BLaER1 (cell line): Measurements from ENCODE around the gene HPN.
"Not testable (repeated sequence)": the region's sequence is repeated elsewhere in the genome, so short reads cannot be mapped to it uniquely, and the experiment has no call there.

Source experiments
- H3K27ac ChIP-seq: shearing (Covaris generic); formaldehyde crosslinking; 2 replicates; pipeline ENCODE4 v1.8.1; 2022
- H3K27me3 ChIP-seq: shearing (Covaris generic); formaldehyde crosslinking; 2 replicates; pipeline ENCODE4 v1.8.1; 2022
- H3K36me3 ChIP-seq: shearing (Covaris generic); formaldehyde crosslinking; 2 replicates; pipeline ENCODE4 v1.8.1; 2022
- H3K4me1 ChIP-seq: shearing (Covaris generic); formaldehyde crosslinking; 2 replicates; pipeline ENCODE4 v1.8.1; 2022
- H3K4me2 ChIP-seq: shearing (Covaris generic); formaldehyde crosslinking; 2 replicates; pipeline ENCODE4 v1.8.1; 2022
- H3K4me3 ChIP-seq: shearing (Covaris generic); formaldehyde crosslinking; 2 replicates; pipeline ENCODE4 v1.8.1; 2022
- H3K9ac ChIP-seq: shearing (Covaris generic); formaldehyde crosslinking; 2 replicates; pipeline ENCODE4 v1.8.1; 2022
- H3K9me3 ChIP-seq: shearing (Covaris generic); formaldehyde crosslinking; 2 replicates; pipeline ENCODE4 v1.8.1; 2022
- H4K20me1 ChIP-seq: shearing (Covaris generic); formaldehyde crosslinking; 2 replicates; pipeline ENCODE4 v1.8.1; 2022
- Cebpa-rat ChIP-seq: shearing (Covaris generic); IDR thresholded peaks from 2 replicates; pipeline ENCODE4 v1.8.1; 2022

HPN gene

DNA sequence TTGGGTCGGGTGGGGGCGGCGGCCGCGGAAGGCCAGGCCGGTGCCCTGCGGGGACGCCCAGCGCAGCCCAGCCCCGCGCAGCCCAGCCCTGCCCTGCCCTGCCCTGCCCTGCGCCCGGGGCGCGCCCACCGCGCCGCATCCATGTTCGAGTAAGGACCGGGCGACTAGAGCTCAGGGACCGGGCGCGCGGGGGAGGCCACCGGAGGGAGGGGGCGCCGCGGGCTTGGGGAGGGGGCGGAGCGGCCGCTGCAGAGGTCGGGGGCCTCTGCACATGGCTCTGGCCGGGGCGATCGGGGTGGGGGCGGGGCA, 41.2 kb upstream of the HPN start:
- peaks cover 47% of the 10 kb centered on the region for H4K20me1 ChIP-seq
- H3K4me1 ChIP-seq: peaks cover 79% of the 10 kb centered on the region
- peak overlapping the region; percentile 99 for H3K4me2 ChIP-seq
- peak overlapping the region; percentile 95 for H3K9ac ChIP-seq
- H3K36me3 ChIP-seq: peaks cover 34% of the 10 kb centered on the region
- no peaks in the 10 kb centered on the region for H3K27me3 ChIP-seq
- peak overlapping the region; percentile 93 for H3K4me3 ChIP-seq
- no peak for TF ChIP-seq Cebpa-rat
- peak overlapping the region; percentile 97 for H3K27ac ChIP-seq
- H3K9me3 ChIP-seq: peaks cover 8% of the 10 kb centered on the region

DNA sequence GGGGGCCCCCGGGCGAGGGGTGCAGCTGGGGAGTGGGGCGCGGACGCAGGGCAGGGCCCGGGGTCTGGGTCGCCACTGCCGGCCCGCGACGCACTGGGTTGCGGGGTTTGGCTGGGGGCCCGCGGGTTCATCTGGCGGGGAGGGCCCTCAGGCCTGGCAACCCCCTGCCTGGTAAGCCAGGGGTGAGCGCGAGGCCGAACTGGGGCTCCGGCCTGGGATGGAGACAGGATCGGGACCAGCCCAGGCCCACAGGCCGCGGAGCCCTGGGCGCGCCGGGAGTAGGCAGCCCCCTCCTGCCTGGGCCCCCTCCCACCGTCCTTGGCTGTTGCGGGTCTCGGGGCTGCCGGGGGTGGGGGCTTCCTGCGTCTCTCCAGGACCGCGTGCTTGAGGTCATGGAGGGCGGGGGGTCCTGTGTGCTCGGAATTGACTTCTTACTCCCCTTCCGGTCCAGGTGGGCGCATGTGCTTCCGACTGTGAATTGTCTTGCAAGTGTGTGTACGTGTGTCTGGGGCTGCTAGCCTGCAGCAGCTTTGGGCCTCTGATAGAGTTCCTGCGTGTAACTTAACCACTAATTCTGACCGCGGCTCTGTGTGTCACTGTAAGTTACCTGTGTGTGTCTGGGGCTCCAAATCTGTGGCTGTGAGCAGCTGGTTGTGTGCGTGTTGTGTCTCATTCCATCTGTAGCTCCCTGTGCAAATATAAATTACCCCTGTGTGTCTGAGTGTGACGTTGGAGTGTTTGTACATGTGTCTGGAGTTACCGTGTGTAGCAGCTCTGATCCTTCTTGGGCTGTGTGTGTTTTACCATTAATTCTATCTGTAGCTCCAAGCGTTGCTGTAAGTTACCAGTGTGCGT, 40.6 kb upstream of the HPN start:
- Histone ChIP-seq H3K27ac (peak overlapping the region; percentile 97), H3K27me3 (no peaks in the 10 kb centered on the region), H3K4me2 (peak overlapping the region; percentile 86), H3K36me3 (peaks cover 39% of the 10 kb centered on the region), H4K20me1 (peaks cover 53% of the 10 kb centered on the region), H3K9me3 (peaks cover 2% of the 10 kb centered on the region), H3K4me3 (peak overlapping the region; percentile 93), H3K9ac (peak overlapping the region; percentile 95), H3K4me1 (peaks cover 77% of the 10 kb centered on the region)
- TF ChIP-seq Cebpa-rat: no peak

DNA sequence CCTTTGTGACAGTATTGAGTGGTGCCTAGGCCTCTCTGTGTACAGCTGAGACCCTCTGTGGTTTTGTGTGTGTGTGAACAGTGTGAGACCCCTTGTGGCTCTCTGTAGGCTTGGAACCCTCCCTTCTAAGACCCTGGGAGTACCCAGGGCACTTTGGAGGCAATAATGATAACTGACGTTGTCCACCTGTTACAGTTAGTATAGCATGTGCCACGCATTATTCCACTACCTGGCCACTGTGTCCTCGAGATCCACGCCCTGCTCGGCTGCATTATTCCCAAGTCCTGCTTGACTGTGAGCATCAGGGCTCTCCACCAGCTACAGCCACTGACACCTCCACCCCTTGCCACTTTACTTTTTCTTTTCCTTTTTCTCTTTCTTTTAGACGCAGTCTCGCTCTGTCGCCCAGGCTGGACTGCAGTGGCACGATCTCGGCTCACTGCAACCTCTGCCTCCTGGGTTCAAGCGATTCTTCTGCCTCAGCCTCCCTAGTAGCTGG, 39.4 kb upstream of the HPN start:
- TF ChIP-seq Cebpa-rat: no peak
- Histone ChIP-seq H3K9me3 (no peaks in the 10 kb centered on the region), H3K27me3 (no peaks in the 10 kb centered on the region), H3K9ac (peak overlapping the region; percentile 95), H4K20me1 (peaks cover 65% of the 10 kb centered on the region), H3K4me1 (peaks cover 65% of the 10 kb centered on the region), H3K4me2 (peak overlapping the region; percentile 86), H3K4me3 (peak overlapping the region; percentile 93), H3K36me3 (peaks cover 52% of the 10 kb centered on the region), H3K27ac (peak overlapping the region; percentile 97)

DNA sequence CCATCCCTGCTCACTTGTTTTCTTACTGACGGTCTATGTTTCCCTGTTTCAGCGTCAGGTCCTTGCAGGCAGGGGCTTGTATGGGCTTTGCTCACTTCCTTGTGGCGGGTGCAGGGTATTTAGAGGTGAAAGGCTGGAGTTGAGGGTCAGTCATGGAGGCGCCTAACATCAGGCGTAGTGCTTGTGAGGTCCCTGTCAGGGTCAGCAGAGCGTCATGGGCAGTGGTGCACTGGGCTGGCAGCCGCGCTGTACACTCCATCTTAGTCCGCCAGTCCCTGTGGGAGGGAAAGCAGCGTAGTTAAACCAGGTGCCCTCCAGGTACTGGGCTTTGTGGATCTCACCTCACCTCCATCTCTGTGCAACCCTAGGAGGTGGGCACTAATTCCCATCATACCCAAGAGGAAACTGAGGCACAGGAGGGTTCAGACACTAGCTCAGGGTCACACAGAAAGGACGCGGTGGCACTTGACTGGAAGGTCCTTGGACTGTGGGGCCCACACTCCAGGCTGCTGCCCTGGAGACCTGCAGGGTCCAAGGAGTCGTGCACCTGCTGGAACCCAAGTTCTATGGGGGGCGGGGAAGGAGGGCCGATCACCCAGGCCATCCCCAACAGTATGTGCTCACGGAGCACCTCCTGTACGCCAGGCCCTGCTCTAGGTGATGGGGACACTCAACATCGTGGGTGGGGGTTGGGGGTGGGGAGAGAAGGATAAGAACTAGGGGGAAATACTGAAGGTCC, 36.8 kb upstream of the HPN start:
- TF ChIP-seq Cebpa-rat: no peak
- Histone ChIP-seq H3K4me2 (peak overlapping the region; percentile 86), H4K20me1 (peaks cover 91% of the 10 kb centered on the region), H3K4me3 (no peak overlapping the region), H3K36me3 (peaks cover 78% of the 10 kb centered on the region), H3K27me3 (no peaks in the 10 kb centered on the region), H3K27ac (no peak overlapping the region), H3K9ac (0 out of 2 replicates have a peak overlapping the region, but pooled peaks have one; percentile 24), H3K9me3 (no peaks in the 10 kb centered on the region), H3K4me1 (peaks cover 39% of the 10 kb centered on the region)

GRCh38 chr19:35005256-35005977, 36.1 kb upstream of the HPN start:
- H3K4me2 ChIP-seq: no peak overlapping the region
- H3K27ac ChIP-seq: no peak overlapping the region
- H3K4me3 ChIP-seq: no peak overlapping the region
- H3K27me3 ChIP-seq: no peaks in the 10 kb centered on the region
- peaks cover 45% of the 10 kb centered on the region for H3K4me1 ChIP-seq
- TF ChIP-seq Cebpa-rat: no peak
- peaks cover 98% of the 10 kb centered on the region for H4K20me1 ChIP-seq
- H3K9ac ChIP-seq: 0 out of 2 replicates have a peak overlapping the region, but pooled peaks have one; percentile 19
- no peaks in the 10 kb centered on the region for H3K9me3 ChIP-seq
- peaks cover 85% of the 10 kb centered on the region for H3K36me3 ChIP-seq

DNA sequence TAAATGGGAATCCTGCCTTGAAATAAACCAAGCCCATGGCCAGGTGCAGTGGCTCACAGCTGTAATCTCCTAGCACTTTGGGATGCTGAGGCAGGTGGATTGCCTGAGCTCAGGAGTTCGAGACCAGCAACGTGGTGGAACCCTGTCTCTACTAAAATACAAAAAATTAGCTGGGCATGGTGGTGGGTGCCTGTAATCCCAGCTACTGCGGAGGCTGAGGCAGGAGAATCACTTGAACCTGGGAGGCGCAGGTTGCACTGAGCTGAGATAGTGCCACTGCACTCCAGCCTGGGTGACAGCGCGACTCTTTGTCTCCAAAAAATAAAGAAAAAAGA, 35.5 kb upstream of the HPN start:
- Histone ChIP-seq H3K4me1 (peaks cover 51% of the 10 kb centered on the region), H3K36me3 (peaks cover 90% of the 10 kb centered on the region), H3K9ac (0 out of 2 replicates have a peak overlapping the region, but pooled peaks have one; percentile 19), H4K20me1 (peaks cover 100% of the 10 kb centered on the region)
- H3K27ac ChIP-seq, H3K9me3 ChIP-seq, H3K27me3 ChIP-seq, H3K4me2 ChIP-seq, H3K4me3 ChIP-seq: not testable (repeated sequence)

DNA sequence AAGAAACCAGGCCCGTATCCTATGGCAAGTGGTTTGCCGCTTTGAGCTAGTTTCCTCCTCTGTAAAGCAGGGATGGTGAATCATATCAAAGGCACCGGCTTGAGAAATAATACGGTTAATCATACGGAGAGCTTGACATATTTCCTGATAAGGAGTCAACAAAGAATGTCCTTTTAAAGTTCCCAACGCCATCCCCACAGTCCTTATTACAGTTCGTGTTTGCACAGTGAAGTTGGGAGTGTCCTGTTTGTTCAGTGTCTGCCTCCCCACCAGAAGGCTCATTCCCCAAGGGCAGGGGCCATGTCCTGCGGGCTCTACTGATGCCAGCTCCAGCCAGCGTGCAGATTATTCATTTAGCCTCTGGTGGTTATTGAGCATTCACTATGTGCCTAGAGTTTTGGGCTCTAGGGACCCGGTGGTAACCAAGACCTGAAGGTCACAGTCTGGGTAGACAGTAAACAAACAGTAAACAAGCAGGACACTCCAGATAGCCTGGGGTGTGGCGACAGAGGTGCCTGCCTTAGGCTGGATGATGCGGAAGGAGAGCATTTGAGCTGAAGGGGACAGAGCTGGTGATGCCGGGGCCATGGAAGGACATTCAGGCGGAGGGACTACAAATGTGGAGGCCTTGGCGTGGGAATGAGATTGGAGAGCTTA, 35.1 kb upstream of the HPN start:
- Histone ChIP-seq H3K4me3 (no peak overlapping the region), H3K27me3 (no peaks in the 10 kb centered on the region), H3K9ac (0 out of 2 replicates have a peak overlapping the region, but pooled peaks have one; percentile 19), H3K4me2 (no peak overlapping the region), H3K4me1 (peaks cover 52% of the 10 kb centered on the region), H3K9me3 (no peaks in the 10 kb centered on the region), H4K20me1 (peaks cover 100% of the 10 kb centered on the region), H3K36me3 (peaks cover 95% of the 10 kb centered on the region), H3K27ac (no peak overlapping the region)
- no peak for TF ChIP-seq Cebpa-rat

DNA sequence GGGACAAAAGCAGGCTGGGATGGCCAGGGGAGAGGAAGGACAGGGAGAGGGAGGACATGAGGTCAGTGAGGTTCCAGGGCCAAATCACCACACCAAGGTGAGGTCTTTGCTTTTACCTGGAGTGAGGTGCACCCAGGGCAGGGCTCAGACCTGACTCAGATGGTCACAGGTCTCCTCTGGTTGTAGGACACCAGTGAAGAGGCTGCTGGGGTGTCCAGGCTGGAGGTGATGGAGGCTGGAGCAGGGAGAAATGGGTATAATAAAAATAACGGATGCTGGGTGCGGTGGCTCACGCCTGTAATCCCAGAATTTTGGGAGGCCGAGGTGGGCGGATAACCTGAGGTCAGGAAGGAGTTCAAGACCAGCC, 34.5 kb upstream of the HPN start:
- Histone ChIP-seq H3K4me2 (no peak overlapping the region), H3K27ac (no peak overlapping the region)

DNA sequence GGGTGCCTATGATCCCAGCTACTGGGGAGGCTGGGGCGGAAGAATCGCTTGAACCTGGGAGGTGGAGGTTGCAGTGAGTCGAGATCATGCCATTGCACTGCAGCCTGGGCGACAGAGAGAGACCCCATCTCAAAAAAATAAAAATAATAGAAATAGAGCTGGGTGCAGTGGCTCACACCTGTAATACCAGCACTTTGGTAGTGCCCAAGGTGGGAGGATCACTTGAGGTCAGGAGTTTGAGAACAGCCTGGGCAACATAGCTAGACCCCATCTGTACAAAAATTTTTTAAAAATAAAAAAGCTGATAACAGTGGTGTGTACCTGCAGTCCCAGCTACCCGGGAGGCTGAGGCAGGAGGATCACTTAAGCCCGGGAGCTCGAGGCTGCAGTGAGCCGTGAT, 34.1 kb upstream of the HPN start:
- Histone ChIP-seq H3K4me1 (peaks cover 52% of the 10 kb centered on the region), H4K20me1 (peaks cover 100% of the 10 kb centered on the region), H3K36me3 (peaks cover 96% of the 10 kb centered on the region)
- not testable (repeated sequence) for H3K27ac ChIP-seq, H3K4me2 ChIP-seq, H3K9ac ChIP-seq, H3K27me3 ChIP-seq, H3K4me3 ChIP-seq, H3K9me3 ChIP-seq

More for the DNA sequence above, 34.5 kb upstream of the HPN start:
- no peak overlapping the region for H3K9ac ChIP-seq
- peaks cover 52% of the 10 kb centered on the region for H3K4me1 ChIP-seq
- H3K4me3 ChIP-seq: no peak overlapping the region
- TF ChIP-seq Cebpa-rat: no peak
- no peaks in the 10 kb centered on the region for H3K9me3 ChIP-seq
- H3K27me3 ChIP-seq: no peaks in the 10 kb centered on the region
- peaks cover 100% of the 10 kb centered on the region for H4K20me1 ChIP-seq
- H3K36me3 ChIP-seq: peaks cover 96% of the 10 kb centered on the region
